Esophagus squamous epithelium (tissue), 5 donors: ENCODE measurements around the gene BMPER. TPM values are rescaled to one million over a fixed set of nuclear protein-coding genes. Genes with fewer than 3 reads are reported as not detected.

Source experiments
- DNase-seq: peaks from one replicate; lab custom pipeline; 2025; lab: John Stamatoyannopoulos, UW
- H3K27ac ChIP-seq, 4 donors: fragments of 200-600 bp; sonication (generic); one replicate each; pipeline ENCODE4 v1.5.1; 2016 to 2019; ENCODE audit warnings: mild to moderate bottlenecking in 1 of 4
- H3K27me3 ChIP-seq, 4 donors: fragments of 200-600 bp; sonication (generic); 1 replicate in 3 of 4; 2 replicates in 1 of 4; pipeline versions ENCODE4 v1.5.1 to v1.6.0; 2017 to 2021; ENCODE audit warnings: antibody characterized with exemption in 1 of 4
- H3K36me3 ChIP-seq, 3 donors: fragments of 200-600 bp; sonication (generic); one replicate each; pipeline ENCODE4 v1.5.1; 2016 to 2019
- H3K4me1 ChIP-seq, 3 donors: fragments of 200-600 bp; sonication (generic); one replicate each; pipeline ENCODE4 v1.5.1; 2017 to 2019
- H3K4me3 ChIP-seq, 4 donors: fragments of 200-600 bp; sonication (generic); 1 replicate in 3 of 4; 2 replicates in 1 of 4; pipeline ENCODE4 v1.5.1; 2016 to 2019; ENCODE audit warnings: mild to moderate bottlenecking in 2 of 4, moderate library complexity in 1 of 4
- H3K9me3 ChIP-seq, 3 donors: fragments of 200-600 bp; sonication (generic); one replicate each; pipeline ENCODE4 v1.5.1; 2016 to 2019
- POLR2A ChIP-seq, 4 donors: fragments of 450-650 bp; IDR thresholded peaks; one replicate each; pipeline ENCODE4 v1.6.1; 2017; ENCODE audit warnings: antibody characterized with exemption in 4 of 4, mild to moderate bottlenecking in 4 of 4, moderate library complexity in 3 of 4
- WGBS, 2 donors: methylation state at CpG; one replicate each; pipeline ENCODE4 v1.1.5; 2018; 5-methylcytosine and 5-hydroxymethylcytosine counted together
- intact Hi-C: fragments of 100-400 bp; cut with DNase I; formaldehyde crosslinking; loops from one replicate; pipeline ENCODE4 v1.15.0; 2022
- total RNA-seq, 4 donors: library from RNA; depleted of rRNA; stranded (reverse); fragments of >200 nt; gene quantifications; one replicate each; pipeline ENCODE4 v1.1.0, GENCODE V29; 2016
- TF ChIP-seq, protein P1 (sequence below), 6 experiments: fragments of 450-650 bp in 4 of 6; fragments of 200-600 bp in 2 of 6; sonication (generic) in 2 of 6; IDR thresholded peaks; one replicate each; pipeline ENCODE4 v1.5.1; 2016 to 2019; ENCODE audit warnings: antibody characterized with exemption in 6 of 6, mild to moderate bottlenecking in 4 of 6, moderate library complexity in 4 of 6
- donor health status: DM: yes; HTN: yes; CAD: no.

BMPER gene
- total RNA-seq, 4 donors from 2014 or later: 0.11 to 0.76 (median 0.34) TPM

DNA sequence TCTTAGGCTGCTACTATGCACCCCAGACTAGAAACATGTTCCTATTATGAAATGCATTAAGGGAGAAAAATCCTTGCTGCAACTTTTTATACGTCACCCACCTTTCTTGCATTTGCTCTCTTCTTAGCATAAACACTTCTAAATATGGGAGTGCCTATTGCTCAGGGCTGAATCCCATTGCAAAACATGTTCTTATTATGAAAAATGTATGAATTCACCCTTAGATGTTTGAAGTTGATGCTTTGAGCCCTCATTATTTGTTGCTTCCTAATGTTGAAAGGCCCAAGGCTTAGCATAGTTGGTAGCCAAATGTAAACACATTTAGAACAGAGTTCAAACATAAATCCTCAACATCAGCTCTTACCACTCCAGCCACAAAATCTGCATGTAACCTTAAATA lies 52.8 kb downstream of the BMPER start:
- Histone ChIP-seq H3K27ac (no peak overlapping the region), H3K4me3 (no peak overlapping the region), H3K4me1 (no peaks in the 10 kb centered on the region), H3K36me3 (no peaks in the 10 kb centered on the region), H3K9me3 (no peaks in the 10 kb centered on the region), H3K27me3 (no peaks in the 10 kb centered on the region)
- DNase-seq: no peak
- intact Hi-C loops: no loop called here
- TF ChIP-seq POLR2A (IDR thresholded peaks at IDR 0.05): no peak
- 83 to 100% methylated on average over 1 of the region's 1 CpG for WGBS, 2 donors

DNA sequence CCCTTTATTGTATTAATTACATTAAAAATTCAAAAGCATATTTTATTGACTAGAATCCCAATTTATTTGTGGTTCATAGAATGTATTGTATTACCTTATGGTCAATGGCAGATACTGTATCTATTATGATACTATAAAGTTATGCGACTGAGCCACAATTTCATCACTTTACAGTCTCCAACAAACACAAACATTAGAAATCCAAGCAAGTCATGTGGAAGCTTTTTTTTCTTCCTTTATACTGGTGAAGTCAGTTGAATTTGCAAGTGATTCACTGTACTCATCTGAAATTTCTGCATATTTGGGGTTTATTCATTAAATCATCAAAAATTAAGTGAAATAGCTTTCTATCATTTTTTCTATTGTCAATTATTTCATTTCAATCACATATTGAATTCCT lies 54.3 kb downstream of the BMPER start:
- no peak overlapping the region for H3K27ac ChIP-seq
- DNase-seq: no peak
- WGBS, 2 donors: 92 to 97% methylated on average over 1 of the region's 1 CpG
- H3K36me3 ChIP-seq: no peaks in the 10 kb centered on the region
- H3K27me3 ChIP-seq: no peaks in the 10 kb centered on the region
- intact Hi-C loops: no loop called here
- H3K4me1 ChIP-seq: peaks cover 0 to 2% (median 0%) of the 10 kb centered on the region in 3 donors
- TF ChIP-seq POLR2A (IDR thresholded peaks at IDR 0.05): no peak
- TF ChIP-seq, protein P1, sequence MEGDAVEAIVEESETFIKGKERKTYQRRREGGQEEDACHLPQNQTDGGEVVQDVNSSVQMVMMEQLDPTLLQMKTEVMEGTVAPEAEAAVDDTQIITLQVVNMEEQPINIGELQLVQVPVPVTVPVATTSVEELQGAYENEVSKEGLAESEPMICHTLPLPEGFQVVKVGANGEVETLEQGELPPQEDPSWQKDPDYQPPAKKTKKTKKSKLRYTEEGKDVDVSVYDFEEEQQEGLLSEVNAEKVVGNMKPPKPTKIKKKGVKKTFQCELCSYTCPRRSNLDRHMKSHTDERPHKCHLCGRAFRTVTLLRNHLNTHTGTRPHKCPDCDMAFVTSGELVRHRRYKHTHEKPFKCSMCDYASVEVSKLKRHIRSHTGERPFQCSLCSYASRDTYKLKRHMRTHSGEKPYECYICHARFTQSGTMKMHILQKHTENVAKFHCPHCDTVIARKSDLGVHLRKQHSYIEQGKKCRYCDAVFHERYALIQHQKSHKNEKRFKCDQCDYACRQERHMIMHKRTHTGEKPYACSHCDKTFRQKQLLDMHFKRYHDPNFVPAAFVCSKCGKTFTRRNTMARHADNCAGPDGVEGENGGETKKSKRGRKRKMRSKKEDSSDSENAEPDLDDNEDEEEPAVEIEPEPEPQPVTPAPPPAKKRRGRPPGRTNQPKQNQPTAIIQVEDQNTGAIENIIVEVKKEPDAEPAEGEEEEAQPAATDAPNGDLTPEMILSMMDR (IDR thresholded peaks at IDR 0.05): no peak
- no peaks in the 10 kb centered on the region for H3K9me3 ChIP-seq
- H3K4me3 ChIP-seq: no peak overlapping the region

DNA sequence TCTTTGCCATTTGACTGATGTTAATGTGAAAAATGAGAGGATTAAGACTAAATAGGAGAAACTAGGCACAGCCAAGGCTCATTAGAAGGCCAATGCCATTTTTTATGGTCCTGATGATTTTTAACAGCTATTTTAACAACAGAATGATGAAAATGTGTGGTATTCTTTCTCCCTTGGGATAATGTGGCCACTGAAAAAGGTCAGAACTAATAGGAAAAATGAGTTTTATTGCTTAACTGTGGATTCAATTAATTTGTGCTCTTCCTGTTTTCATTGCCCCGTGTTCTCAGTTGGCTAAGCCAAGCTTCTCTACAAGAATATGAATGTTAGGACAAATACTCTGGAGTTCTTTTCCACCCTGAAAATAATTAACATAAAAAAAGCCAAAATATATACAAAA lies 56.6 kb downstream of the BMPER start:
- H3K27me3 ChIP-seq: no peaks in the 10 kb centered on the region
- WGBS, 2 donors: 70% methylated on average over 1 of the region's 1 CpG
- H3K4me3 ChIP-seq: no peak overlapping the region
- intact Hi-C loops: no loop called here
- peaks cover 0 to 8% (median 0%) of the 10 kb centered on the region in 3 donors for H3K4me1 ChIP-seq
- no peaks in the 10 kb centered on the region for H3K36me3 ChIP-seq
- TF ChIP-seq POLR2A (IDR thresholded peaks at IDR 0.05): no peak
- TF ChIP-seq, protein P1 (IDR thresholded peaks at IDR 0.05): no peak
- H3K9me3 ChIP-seq: no peaks in the 10 kb centered on the region
- no peak overlapping the region for H3K27ac ChIP-seq
- DNase-seq: no peak

DNA sequence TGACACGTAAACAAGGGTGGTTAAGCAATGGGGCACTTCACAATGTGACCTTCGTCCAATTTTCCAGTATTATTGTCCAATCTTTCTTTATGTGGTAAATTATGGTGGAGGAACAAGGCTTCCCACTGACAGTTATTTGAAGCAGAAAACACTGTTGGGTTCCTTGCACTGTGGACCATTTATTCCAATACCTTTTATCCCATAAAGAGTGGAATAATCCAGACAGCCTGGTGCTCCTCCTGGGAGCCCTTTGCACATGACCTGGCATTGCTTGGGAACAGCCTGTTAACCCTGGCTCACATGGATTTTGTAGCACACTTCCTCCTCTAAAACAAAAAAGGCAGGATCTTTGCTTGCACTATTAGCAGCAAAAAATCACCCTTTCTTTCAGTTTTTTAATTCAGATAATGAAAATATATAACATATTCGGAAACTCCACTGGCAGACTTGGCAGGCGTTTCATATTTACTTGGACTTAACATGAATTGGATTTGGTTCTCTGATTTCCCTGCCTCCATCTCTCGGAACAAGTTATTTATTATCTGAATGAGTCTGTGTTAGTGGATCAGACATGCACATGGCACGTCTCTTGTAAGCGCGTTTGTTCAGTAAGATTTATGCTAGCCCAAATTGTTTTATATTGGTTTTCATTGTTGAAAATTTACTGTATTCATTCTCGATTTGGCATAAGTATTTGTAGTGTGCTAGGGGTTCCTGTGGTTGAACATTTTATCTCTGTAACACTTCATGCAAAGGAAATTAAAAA lies 59.3 kb downstream of the BMPER start:
- Histone ChIP-seq H3K4me3 (no peak overlapping the region), H3K27me3 (no peaks in the 10 kb centered on the region), H3K9me3 (no peaks in the 10 kb centered on the region), H3K4me1 (peaks cover 0 to 8% (median 0%) of the 10 kb centered on the region in 3 donors), H3K36me3 (no peaks in the 10 kb centered on the region), H3K27ac (no peak overlapping the region)
- intact Hi-C loops: no loop called here
- no peak for DNase-seq
- 35 to 43% methylated on average over 9 of the region's 9 CpGs for WGBS, 2 donors
- no peak for TF ChIP-seq POLR2A (IDR thresholded peaks at IDR 0.05)
- TF ChIP-seq, protein P1 (IDR thresholded peaks at IDR 0.05): no peak

DNA sequence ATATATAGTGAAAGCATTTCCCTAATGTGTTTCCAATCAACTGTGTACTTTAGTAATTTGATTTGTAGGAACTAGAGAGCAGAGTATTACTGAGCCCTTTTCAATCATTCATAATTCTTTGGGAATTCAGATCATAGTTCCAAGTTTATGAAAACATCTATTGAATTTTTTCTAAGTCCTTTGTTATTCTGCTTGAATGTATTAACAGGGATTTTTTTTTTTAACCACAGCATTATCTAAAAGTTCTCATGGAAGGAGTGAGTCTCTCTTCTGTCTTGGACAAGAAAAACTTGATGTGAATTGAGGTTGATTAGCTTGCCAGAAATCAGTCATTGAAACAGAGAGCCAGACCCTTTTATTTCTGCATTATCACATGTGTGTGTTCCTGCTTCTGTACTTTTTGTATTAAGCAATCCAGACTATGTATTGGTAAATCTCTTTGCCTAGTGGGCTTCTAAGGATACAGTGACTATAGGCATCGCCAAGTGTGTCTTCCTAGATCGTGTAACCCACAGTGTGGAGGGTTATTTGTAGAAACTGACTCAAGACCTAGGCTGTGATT lies 59.9 kb downstream of the BMPER start:
- no peak for DNase-seq
- Histone ChIP-seq H3K4me1 (peaks cover 0 to 8% (median 0%) of the 10 kb centered on the region in 3 donors), H3K9me3 (no peaks in the 10 kb centered on the region), H3K4me3 (no peak overlapping the region), H3K36me3 (no peaks in the 10 kb centered on the region), H3K27ac (no peak overlapping the region), H3K27me3 (no peaks in the 10 kb centered on the region)
- intact Hi-C loops: no loop called here
- no peak for TF ChIP-seq POLR2A (IDR thresholded peaks at IDR 0.05)
- TF ChIP-seq, protein P1 (IDR thresholded peaks at IDR 0.05): no peak
- 64 to 70% methylated on average over 2 of the region's 2 CpGs for WGBS, 2 donors
